H1 (cell line): Measurements from ENCODE around the gene NAGA. TPM values are rescaled to one million over a fixed set of nuclear protein-coding genes. Genes with fewer than 3 reads are reported as not detected.
"Not testable (repeated sequence)": the region's sequence is repeated elsewhere in the genome, so short reads cannot be mapped to it uniquely, and the experiment has no call there.

ENCODE experiments used
- CTCF ChIA-PET: fragments of 300-600 bp; sonication (Branson Sonifier 250); formaldehyde crosslinking; loops from one replicate; lab custom pipeline; 2021; ENCODE audit not compliant: partially characterized antibody; lab: Charles Lee
- POLR2A ChIA-PET: fragments of 300-600 bp; sonication (Branson Sonifier 250); formaldehyde crosslinking; loops from one replicate; lab custom pipeline; 2021; ENCODE audit warnings: inconsistent platforms; ENCODE audit not compliant: partially characterized antibody; lab: Charles Lee
- DNase-seq, 2 experiments: peaks; one replicate each; pipeline versions ENCODE4 v3.0.0 to v3.0.0-alpha.2; 2010 to 2022; ENCODE audit warnings: low spot score in 2 of 2, low read depth in 1 of 2, mixed read lengths in 1 of 2
- FAIRE-seq: peaks from 2 replicates; lab custom pipeline; 2011; peaks lifted over from hg19 to GRCh38; lab: Jason Lieb, UNC
- H2AFZ ChIP-seq: 2 replicates; pipeline ENCODE4 v1.8.1; 2012; ENCODE audit warnings: low read length, inconsistent platforms
- H2AK5ac ChIP-seq: 2 replicates; pipeline ENCODE4 v1.6.1; 2013; ENCODE audit warnings: low read depth, low read length
- H2BK120ac ChIP-seq: replicated peaks from 2 replicates; pipeline ENCODE3; 2013; ENCODE audit warnings: low read depth, low read length, inconsistent platforms
- H2BK12ac ChIP-seq: 2 replicates; pipeline ENCODE4 v1.6.1; 2013; ENCODE audit warnings: low read depth, low read length
- H2BK15ac ChIP-seq: 2 replicates; pipeline ENCODE4 v1.6.1; 2013; ENCODE audit warnings: low read length
- H2BK20ac ChIP-seq: 2 replicates; pipeline ENCODE4 v1.6.1; 2013; ENCODE audit warnings: low read length
- H2BK5ac ChIP-seq: 2 replicates; pipeline ENCODE4 v1.6.1; 2013; ENCODE audit warnings: low read depth, low read length
- H3K14ac ChIP-seq: 2 replicates; pipeline ENCODE4 v1.6.1; 2013; ENCODE audit warnings: inconsistent platforms; ENCODE audit not compliant: insufficient read length
- H3K18ac ChIP-seq: 2 replicates; pipeline ENCODE4 v1.6.1; 2013; ENCODE audit warnings: low read length; ENCODE audit errors: extremely low read depth
- H3K23ac ChIP-seq: 2 replicates; pipeline ENCODE4 v1.6.1; 2013; ENCODE audit warnings: inconsistent platforms; ENCODE audit not compliant: insufficient read length
- H3K23me2 ChIP-seq: 2 replicates; pipeline ENCODE4 v1.6.1; 2013; ENCODE audit warnings: low read depth, low read length
- H3K27ac ChIP-seq: 2 replicates; pipeline ENCODE4 v1.6.1; 2011; ENCODE audit warnings: low read depth, low read length, inconsistent platforms
- H3K27me3 ChIP-seq, 4 experiments: replicated peaks in 1 of 4; 1 replicate in 1 of 4; 2 replicates in 3 of 4; pipeline versions ENCODE4 v1.6.1 to v1.8.1; 2011 to 2013; ENCODE audit warnings: low read length in 3 of 4, mild to moderate bottlenecking in 3 of 4, inconsistent platforms in 2 of 4, mixed read lengths in 2 of 4, moderate library complexity in 1 of 4; ENCODE audit not compliant: control insufficient read depth in 3 of 4, insufficient read depth in 3 of 4; ENCODE audit errors: extremely low read depth in 1 of 4
- H3K36me3 ChIP-seq, 4 experiments: 2 replicates each; pipeline versions ENCODE4 v1.6.1 to v1.8.1; 2011 to 2013; ENCODE audit warnings: mild to moderate bottlenecking in 4 of 4, low read length in 3 of 4, moderate library complexity in 2 of 4, control low read depth in 1 of 4, inconsistent platforms in 1 of 4; ENCODE audit not compliant: insufficient read depth in 4 of 4, control insufficient read depth in 2 of 4
- H3K4ac ChIP-seq: replicated peaks from 2 replicates; pipeline ENCODE3; 2013; ENCODE audit warnings: low read length, low read depth, mixed read lengths, inconsistent platforms; ENCODE audit not compliant: insufficient read length
- H3K4me1 ChIP-seq, 4 experiments: replicated peaks in 1 of 4; 1 replicate in 1 of 4; 2 replicates in 3 of 4; pipeline versions ENCODE4 v1.6.1 to v1.8.1; 2011 to 2013; ENCODE audit warnings: low read length in 3 of 4, inconsistent platforms in 2 of 4, mixed read lengths in 1 of 4; ENCODE audit not compliant: insufficient read depth in 4 of 4, control insufficient read depth in 3 of 4
- H3K4me2 ChIP-seq, 2 experiments: 2 replicates each; pipeline versions ENCODE4 v1.6.1 to v1.8.1; 2011 to 2013; ENCODE audit warnings: low read depth in 2 of 2, low read length in 2 of 2, control low read depth in 1 of 2, inconsistent platforms in 1 of 2, mild to moderate bottlenecking in 1 of 2; ENCODE audit not compliant: insufficient read depth in 1 of 2
- H3K4me3 ChIP-seq, 4 experiments: fragments of 200-600, 300-600 bp in 1 of 4; sonication (generic), shearing (Covaris generic), sonication (Bioruptor Twin) in 1 of 4; 2 replicates each; pipeline versions ENCODE4 v1.5.1 to v1.8.1; 2011 to 2016; ENCODE audit warnings: low read length in 4 of 4, low read depth in 3 of 4, control low read depth in 2 of 4, inconsistent platforms in 2 of 4, mild to moderate bottlenecking in 2 of 4, mixed read lengths in 1 of 4, moderate library complexity in 1 of 4; ENCODE audit not compliant: insufficient read depth in 2 of 4; ENCODE audit errors: extremely low read depth in 1 of 4
- H3K56ac ChIP-seq: replicated peaks from 2 replicates; pipeline ENCODE3; 2013; ENCODE audit warnings: low read depth, mild to moderate bottlenecking, mixed read lengths, low read length, inconsistent platforms; ENCODE audit not compliant: insufficient read length
- H3K79me1 ChIP-seq: 2 replicates; pipeline ENCODE4 v1.6.1; 2013; ENCODE audit warnings: low read depth, low read length, control low read depth
- H3K79me2 ChIP-seq, 2 experiments: 2 replicates each; pipeline versions ENCODE4 v1.6.1 to v1.8.1; 2012 to 2013; ENCODE audit warnings: low read length in 2 of 2, mild to moderate bottlenecking in 2 of 2, inconsistent platforms in 1 of 2; ENCODE audit not compliant: insufficient read depth in 2 of 2, control insufficient read depth in 1 of 2
- H3K9ac ChIP-seq, 4 experiments: replicated peaks in 1 of 4; 1 replicate in 1 of 4; 2 replicates in 3 of 4; pipeline versions ENCODE4 v1.6.1 to v1.8.1; 2011 to 2013; ENCODE audit warnings: low read depth in 3 of 4, low read length in 3 of 4, control low read depth in 2 of 4, mild to moderate bottlenecking in 2 of 4, moderate library complexity in 2 of 4, inconsistent platforms in 1 of 4; ENCODE audit errors: extremely low read depth in 1 of 4
- H3K9me3 ChIP-seq, 2 experiments: 2 replicates each; pipeline versions ENCODE4 v1.6.1 to v1.8.1; 2012 to 2013; ENCODE audit warnings: mild to moderate bottlenecking in 2 of 2, moderate library complexity in 2 of 2, control low read depth in 1 of 2, inconsistent platforms in 1 of 2, low read depth in 1 of 2, low read length in 1 of 2, mixed read lengths in 1 of 2; ENCODE audit not compliant: insufficient read depth in 2 of 2
- H4K20me1 ChIP-seq, 2 experiments: replicated peaks in 1 of 2; 2 replicates each; pipeline versions ENCODE3 to v1.8.1; 2011 to 2013; ENCODE audit warnings: inconsistent platforms in 2 of 2, low read length in 2 of 2, mild to moderate bottlenecking in 1 of 2; ENCODE audit not compliant: insufficient read depth in 2 of 2, control insufficient read depth in 1 of 2
- H4K5ac ChIP-seq: 2 replicates; pipeline ENCODE4 v1.6.1; 2013; ENCODE audit warnings: low read length, low read depth, mixed read lengths, inconsistent platforms; ENCODE audit not compliant: insufficient read length
- H4K8ac ChIP-seq: 2 replicates; pipeline ENCODE4 v1.8.0; 2013; ENCODE audit warnings: mild to moderate bottlenecking, moderate library complexity, low read length, inconsistent platforms; ENCODE audit not compliant: insufficient read depth; ENCODE audit errors: extremely low read depth
- H4K91ac ChIP-seq: replicated peaks from 2 replicates; pipeline ENCODE3; 2013; ENCODE audit warnings: low read length, mixed read lengths, inconsistent platforms; ENCODE audit not compliant: insufficient read length
- SRF ChIP-seq: IDR thresholded peaks from 2 replicates; pipeline ENCODE4 v1.6.1; 2011; ENCODE audit warnings: mild to moderate bottlenecking, low read depth, low read length, moderate library complexity
- WGBS, 2 experiments: shearing (Covaris generic) in 1 of 2; methylation state at CpG; one replicate each; pipeline versions ENCODE4 v1.1.6 to v1.1.7; 2013 to 2015; ENCODE audit warnings: low lambda C conversion rate in 2 of 2, mixed read lengths in 2 of 2, inconsistent platforms in 1 of 2, low coverage in 1 of 2, missing lambda C conversion rate in 1 of 2; ENCODE audit not compliant: insufficient replicate concordance in 2 of 2, insufficient coverage in 1 of 2, insufficient read length in 1 of 2; ENCODE audit errors: extremely low coverage in 1 of 2, missing lambda C conversion rate in 1 of 2; 5-methylcytosine and 5-hydroxymethylcytosine counted together
- polyA plus RNA-seq, 7 experiments: library from polyadenylated mRNA; depleted of rRNA in 3 of 7; stranded (reverse) in 5 of 7; unstranded in 2 of 7; fragments of >200 nt in 5 of 7; fragments of 200-250 nt in 2 of 7; gene quantifications; 1 replicate in 5 of 7; 2 replicates in 1 of 7; 4 replicates in 1 of 7; pipeline versions ENCODE4 v1.2.1 to v1.2.3, GENCODE V29; 2011 to 2013; ENCODE audit warnings: missing spikeins in 2 of 7, mixed read lengths in 2 of 7
- total RNA-seq: library from RNA; stranded (reverse); fragmentation: NEBNext Ultra II Directional; extraction: Animal tissue kit (Norgen Biotek cat#: 25700); gene quantifications from 2 replicates; pipeline ENCODE4 v1.2.1, GENCODE V29; 2021

The NAGA gene
- total and polyA plus RNA-seq, 2 of the 8 experiments (the other 6 are each of a cell fraction or from before 2014, with no cell fraction given): 14.8 to 30.7 TPM

DNA sequence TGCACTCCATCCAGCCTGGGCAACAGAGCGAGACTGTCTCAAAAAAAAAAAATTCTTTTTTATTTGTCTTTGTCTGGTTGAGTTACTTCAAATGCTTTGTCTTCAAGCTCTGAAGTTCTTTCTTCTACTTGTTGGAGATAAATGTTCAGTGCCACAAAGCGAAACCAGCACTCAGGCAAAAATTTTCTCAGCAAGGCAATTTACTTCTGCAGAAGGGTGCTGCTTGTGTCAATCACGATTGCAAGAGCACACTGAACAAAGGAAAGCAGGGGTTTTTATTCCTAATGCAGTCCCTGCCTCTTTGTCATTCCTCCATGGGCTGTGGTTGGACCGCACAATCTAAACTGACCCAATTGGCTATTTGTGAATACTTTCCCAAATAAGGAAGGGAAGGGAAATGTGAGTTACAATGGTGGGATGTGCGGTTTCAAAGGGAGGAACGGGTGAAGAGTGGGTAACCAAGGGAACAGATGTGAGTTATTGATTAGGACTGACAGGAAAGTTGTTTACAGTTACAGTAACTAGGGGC, 33.8 kb upstream of the NAGA start:
- H4K8ac ChIP-seq, H3K9me3 ChIP-seq, H4K91ac ChIP-seq, H2BK5ac ChIP-seq, H3K79me2 ChIP-seq, H3K23me2 ChIP-seq, H3K23ac ChIP-seq, H3K56ac ChIP-seq, H3K18ac ChIP-seq, H2BK15ac ChIP-seq, H2AK5ac ChIP-seq, H3K27ac ChIP-seq, H3K14ac ChIP-seq, H3K9ac ChIP-seq, DNase-seq, H2BK120ac ChIP-seq, H3K4me2 ChIP-seq, H3K4me3 ChIP-seq, H3K36me3 ChIP-seq, H2AFZ ChIP-seq, H2BK20ac ChIP-seq, H3K27me3 ChIP-seq, H2BK12ac ChIP-seq, H3K4me1 ChIP-seq, H4K5ac ChIP-seq, H3K79me1 ChIP-seq, H3K4ac ChIP-seq, H4K20me1 ChIP-seq: not testable (repeated sequence)
- ChIA-PET CTCF (interaction anchor here (1.4 to 4.6 kb wide), 4 partner anchors 12 to 339 kb away, joined by 3 to 21 read pairs (median 8); no protein-coding TSS in a partner anchor), POLR2A (interaction anchor here (2.5 kb wide), 1 partner anchor 14 kb away, joined by 10 read pairs; the partner anchor contains the start of gene NDUFA6)
- TF ChIP-seq SRF: peak; percentile 57; the same call in 1 of the 2 replicates
- 83% methylated on average over 6 of the region's 6 CpGs; no CpG with 5 or more reads in 1 of the 2 experiments for WGBS, 2 experiments
- FAIRE-seq: peak; percentile 39
